NCI-H1436 (cell line): ENCODE data around the gene MT1HL1.
"Not testable (repeated sequence)": the region's sequence is repeated elsewhere in the genome, so short reads cannot be mapped to it uniquely, and the experiment has no call there.

Experiments used
- DNase-seq: peaks from one replicate; lab custom pipeline; 2025; lab: John Stamatoyannopoulos, UW

MT1HL1 gene

DNA sequence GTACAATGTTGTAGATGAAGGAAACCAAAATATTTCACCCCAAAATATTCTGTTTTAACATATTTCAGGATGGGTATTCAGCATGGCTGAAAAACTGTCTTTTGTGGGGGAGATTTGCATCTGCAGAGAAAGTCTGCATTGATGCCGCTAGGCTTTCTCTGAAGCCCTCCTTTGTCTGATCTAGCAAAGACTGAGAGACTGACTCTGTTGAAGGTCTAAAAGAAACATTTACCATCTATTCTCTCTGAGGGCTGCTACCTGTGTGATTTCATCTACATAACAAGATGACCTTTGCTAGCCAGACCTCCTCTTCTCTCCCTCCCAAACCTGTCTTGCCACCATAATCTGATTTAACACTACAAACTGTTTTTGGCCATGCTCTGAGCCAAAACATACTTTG is 12.4 kb upstream of the MT1HL1 start:
- DNase-seq: no peak

DNA sequence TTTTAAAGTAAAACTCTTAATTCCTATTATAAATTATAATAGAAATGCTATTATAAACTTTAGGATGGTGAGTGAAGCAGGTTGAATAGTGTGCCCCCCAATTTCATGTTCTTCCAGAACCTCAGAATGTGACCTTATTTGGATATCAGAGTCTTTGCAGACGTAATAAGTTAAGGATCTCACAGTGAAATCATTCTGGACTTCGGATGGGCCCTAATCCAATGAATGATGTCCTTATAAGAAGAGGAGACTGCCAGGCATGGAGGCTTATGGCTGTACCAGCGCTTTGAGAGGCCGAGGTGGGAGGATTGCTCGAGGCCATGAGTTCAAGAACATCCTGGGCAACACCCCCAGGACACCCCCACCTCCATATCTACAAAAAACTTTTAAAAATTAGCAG is 9.4 kb upstream of the MT1HL1 start:
- DNase-seq: no peak

DNA sequence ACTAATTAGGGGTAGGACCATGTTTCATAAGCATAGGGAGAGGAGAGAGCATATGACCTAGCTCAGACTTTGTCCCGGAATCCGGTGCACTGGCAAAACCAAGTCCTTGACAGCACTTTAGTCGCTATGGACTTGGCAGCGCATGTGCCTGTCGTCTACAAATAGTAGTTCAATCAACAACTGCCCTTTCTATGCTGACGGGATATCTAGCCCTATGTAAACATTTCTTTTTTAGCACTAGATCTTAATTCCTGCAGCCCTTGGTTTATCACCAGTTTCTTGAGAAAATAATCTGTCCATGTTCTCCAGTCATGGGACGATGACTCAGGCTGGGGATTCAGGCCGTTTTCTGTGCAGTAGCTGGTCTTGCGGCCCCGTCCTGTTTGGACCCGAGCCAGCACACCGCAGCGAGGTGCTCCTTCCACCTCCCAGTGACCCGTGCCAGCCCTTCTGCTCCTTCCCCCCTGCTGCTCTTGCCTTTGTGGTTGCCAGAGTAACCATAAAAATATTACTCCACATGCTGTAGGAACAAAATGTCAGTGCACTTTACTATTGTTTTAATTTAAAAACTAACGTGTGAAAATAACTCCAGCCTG is 8.6 kb upstream of the MT1HL1 start:
- DNase-seq: no peak

DNA sequence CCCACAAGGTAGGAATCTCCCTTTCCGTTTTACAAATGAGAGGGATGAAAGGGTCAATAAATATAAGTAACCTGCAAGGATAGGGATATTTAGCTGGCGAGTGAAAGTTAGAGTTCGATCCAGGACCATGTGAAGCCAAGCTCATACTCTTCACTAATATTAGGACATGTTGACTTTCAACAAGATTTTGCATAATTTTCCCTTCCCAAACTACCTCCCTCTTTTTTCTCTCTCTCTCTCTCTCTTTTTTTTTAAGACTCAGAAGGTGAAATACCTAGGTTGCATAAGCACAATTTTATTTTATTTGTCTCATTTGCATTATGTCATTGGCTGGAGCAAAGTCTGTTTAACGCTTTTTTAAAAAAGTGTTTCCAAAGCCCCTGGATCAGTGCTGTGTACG is 8.1 kb upstream of the MT1HL1 start:
- no peak for DNase-seq

DNA sequence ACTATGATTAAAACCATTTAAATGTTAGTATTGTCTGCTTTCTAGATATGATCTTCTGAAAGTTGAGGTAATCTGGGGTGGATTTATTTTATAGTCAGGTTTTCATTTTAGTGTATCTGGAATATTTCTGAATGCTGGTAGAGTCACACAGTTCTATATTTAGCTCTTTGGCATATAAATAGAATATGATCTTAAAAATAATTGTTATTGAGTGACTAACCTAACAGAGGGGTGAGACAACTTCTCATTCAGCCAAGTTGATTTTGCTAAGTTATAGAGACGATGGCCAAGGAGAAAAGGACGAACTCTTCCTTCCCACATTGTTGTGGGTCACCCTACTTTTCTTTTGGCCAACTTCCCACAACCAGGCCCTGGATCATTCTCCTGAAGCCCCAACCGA is 7.2 kb upstream of the MT1HL1 start:
- no peak for DNase-seq

DNA sequence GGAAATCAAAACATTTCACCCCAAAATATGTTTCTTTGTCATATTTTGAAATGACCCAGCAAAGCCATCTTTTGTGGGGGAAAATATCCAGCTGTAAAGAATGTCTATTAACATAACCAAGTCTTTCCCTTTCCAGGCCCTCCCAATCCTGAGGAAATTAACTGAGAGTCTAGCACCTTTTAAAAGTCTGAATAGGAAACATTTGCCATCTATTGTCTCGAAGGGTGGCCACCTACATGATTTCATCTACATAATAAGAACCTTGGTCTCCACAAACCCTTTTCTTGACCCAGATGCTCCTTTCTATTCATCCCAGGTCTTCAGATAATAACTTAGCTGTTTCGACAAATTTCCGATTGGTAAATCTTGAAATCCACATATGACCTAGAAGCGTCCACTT is 5.4 kb upstream of the MT1HL1 start:
- no peak for DNase-seq

DNA sequence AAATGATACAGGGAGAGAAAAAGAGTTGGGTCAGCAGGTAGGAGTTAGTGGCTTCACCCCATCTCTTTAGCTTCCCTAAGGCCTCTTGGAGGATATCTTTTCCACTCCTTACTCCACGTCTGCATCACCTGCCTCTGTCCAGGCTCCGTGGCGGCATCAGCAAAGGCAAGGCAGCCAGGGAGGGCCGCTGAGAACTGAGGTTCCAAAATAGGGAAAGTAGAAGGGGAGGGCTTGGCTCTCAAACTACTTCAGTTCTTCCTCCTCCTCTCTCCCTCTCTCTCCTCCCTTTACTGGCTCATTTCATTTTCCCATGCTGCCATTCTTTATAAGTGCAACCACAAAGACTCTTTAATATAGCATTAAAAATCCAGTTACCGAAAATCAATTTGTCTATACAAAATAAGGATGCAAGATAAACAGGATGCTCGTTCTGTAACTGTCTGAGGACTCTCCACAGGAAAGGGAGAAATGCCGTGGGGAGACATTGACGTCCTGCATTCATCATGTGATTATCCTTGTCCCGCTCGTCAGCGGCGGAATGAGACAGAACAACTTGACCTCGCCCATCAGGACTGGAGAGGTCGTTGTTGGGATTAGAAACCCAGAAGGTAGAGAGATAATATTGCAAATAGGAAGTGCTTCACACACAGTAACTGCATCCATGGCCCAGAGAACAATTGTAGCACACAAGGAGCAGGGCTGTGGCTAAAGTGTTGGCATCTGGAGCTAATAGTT is 3.1 kb upstream of the MT1HL1 start:
- no peak for DNase-seq

DNA sequence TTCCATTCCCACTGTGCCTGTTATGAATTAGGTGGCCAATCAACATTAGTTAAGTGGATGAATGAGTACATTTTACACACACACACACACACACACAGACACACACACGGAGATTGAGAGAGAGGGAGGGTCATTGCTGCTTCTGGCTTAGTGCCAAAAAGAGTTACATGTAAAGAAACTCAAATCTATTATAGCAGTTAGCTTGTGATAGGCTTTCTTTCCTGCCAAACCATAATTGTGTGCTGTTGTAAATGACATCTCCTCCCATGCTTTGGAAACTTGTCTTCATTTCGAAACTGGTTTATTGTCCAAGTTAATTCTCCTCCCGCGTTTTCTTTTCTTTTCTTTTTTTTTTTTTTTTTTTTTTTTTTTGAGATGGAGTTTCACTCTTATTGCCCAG is 1.4 kb upstream of the MT1HL1 start:
- no peak for DNase-seq

DNA sequence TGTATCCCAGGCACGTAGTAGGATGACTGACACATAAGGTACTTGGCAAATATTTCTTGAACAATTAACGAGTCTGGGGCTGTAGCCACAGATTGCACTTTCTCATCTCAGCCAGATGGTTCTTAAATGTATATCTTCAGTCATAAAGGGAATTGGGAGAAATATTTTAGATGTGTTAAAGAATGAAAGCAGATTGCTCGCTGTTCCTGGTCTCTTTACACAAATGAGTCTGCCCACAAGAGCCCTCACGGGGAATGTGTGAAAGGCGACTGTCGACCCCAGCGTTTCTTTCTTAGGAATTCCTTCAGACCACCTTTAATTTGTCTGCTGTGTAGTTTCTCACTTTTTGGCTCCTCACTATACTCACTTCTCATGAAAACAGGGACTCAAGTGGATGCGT is 725 bp downstream of the MT1HL1 start:
- no peak for DNase-seq

DNA sequence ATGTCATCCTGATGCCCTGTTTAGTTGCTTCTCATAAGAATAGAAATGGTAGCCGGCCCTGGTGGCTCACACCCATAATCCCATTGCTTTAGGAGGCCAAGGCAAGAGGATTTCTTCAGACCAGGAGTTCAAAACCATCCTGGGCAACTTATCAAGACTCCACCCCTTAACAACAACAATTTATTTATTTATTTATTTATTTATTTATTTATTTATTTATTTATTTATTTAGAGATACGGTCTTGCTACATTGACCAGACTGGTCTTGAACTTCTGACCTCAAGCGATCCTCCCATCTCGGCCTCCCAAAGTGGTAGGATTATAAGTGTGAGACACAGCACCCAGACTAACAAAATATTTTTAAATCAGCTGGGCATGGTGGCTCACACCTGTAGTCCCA is 4.0 kb downstream of the MT1HL1 start:
- no peak for DNase-seq

DNA sequence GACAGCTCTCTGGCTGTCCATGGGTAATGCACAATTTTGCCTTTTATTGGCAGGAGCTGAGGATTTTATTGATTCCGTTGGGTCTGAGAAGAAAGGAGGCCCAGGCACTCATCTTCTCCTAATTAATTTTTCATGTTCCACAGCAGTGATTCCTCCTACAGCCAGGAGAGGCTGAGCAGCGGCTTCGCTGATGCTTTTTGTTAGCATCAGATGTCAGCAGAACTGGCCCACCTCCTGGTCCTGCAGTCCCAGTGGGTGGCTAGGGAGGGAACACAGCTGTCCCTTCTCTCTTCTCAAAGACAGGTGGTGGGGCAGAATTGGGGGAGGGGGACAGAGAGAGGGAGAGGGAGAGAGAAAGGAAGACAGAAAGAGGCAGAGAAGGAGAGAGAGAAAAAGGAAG is 5.7 kb downstream of the MT1HL1 start:
- DNase-seq: no peak

DNA sequence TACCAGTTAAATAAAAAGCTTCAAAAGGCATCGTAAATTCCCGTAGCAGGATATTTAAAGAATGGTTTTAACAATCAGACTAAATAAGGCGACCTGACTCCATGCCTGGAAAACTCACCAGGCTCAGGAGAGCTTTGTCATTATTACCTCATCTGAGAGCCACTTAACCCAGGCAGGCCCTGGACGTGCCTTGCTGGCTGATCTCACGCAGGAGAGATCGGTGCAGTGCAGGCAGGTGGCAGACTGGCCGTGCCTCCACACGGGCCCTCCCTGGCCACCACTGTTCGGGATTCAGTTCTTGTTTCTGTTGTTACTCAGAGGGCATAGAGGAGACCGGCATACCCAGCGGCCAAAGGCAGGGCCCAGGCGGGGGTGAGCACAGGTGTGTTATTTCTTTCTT is 6.4 kb downstream of the MT1HL1 start:
- DNase-seq: no peak

DNA sequence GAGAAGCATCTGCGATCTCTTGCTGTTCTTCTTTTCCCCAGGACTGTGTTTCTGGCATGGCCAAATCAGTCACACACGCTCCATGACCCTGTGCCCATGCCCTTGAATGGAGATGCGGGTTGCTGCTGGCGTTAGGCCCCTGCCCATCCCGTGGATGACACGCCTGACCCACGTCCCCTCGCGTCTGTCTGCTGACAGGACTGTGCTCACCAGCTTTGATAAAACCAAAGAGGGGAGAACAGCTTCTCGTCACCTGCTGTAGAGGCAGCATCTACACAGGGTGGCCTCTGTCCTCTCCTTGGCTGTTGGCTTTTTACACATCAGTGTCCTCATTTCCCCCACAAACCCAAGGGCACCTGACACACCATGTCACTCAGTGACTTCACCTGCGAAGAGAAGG is 6.9 kb downstream of the MT1HL1 start:
- no peak for DNase-seq

DNA sequence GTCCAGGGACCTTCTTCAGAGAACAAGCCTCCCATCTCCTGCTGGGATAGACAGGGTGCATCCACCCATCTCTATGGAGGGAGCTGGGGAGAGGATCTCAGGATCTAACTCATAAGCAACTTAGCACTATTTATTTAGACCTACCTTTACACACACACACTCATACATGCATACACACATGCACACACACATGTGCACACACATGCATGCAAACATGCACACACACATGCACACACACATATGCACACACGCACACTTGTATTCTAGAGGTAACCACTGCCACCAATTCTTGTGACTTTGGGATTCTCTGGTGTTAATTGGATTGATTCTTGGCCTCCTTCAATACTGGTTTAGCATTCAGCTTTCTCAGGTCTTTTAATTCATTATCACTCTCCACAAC is 9.8 kb downstream of the MT1HL1 start:
- DNase-seq: no peak

DNA sequence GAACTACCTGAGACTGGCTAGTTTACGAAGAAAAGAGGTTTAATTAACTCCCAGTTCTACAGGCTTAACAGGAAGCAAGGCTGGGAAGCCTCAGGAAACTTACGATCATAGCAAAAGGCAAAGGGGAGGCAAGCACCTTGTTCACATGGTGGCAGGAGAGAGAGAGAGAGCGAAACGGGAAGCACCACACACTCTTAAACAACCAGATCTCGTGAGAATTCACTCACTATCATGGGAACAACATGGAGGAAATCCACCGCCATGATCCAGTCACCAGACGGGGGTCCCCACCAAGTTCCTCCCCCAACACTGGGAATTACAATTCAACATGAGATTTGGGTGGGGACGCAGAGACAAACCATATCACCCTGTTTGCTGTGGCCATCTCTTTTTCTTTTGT is 11.8 kb downstream of the MT1HL1 start:
- no peak for DNase-seq

DNA sequence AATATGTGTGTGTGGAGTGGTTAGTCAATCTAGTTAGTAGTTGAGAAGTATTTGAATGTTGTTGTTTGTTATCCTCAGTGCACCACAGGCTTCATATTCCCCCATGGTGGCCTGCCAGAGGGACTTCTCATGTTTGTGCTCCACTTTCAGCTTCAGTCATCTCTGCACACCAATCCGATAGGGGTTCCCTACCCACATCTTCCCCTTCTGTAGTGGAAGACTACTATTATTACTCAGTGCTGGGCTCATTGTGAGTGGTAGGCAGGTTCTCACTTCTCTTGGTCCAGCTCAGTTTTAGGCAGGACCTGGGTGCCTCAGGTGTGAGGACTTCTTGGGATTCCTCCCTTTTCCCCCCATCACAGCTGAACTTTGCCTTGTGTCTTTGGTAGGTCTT is 14.2 kb downstream of the MT1HL1 start:
- DNase-seq: no peak

DNA sequence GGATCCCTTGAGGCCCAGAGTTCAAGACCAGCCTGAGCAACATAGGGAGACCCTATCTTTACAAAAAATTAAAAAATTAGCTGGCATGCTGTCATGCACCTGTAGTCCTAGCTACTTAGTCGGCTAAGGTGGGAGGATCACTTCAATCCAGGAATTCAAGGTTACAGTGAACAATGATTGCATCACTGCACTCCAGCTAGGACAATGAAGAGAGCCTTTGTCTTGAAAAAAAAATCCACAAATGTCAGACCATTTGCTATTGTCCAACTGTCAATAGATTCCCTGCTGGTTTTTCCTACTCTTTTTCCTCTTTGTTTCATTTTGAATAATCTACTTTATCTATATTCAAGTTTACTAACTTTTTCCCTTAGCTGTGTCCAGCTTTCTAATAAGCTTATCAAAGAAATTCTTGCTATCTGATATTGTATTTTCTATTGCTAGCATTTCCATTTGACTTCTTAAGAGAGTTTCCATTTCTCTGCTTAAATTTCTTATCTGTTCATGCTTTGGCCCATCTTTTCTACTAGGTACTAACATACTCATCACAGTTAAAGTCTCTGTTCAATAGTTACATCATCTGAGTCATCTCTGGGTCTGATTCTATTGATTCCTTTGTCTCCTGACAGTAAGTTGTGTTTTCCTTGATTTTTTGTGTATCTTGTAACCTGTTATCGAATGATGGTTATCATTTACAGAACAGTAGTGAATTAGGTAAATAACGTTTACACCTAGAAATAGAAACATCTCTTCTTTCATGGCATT is 14.8 kb downstream of the MT1HL1 start:
- no peak for DNase-seq

DNA sequence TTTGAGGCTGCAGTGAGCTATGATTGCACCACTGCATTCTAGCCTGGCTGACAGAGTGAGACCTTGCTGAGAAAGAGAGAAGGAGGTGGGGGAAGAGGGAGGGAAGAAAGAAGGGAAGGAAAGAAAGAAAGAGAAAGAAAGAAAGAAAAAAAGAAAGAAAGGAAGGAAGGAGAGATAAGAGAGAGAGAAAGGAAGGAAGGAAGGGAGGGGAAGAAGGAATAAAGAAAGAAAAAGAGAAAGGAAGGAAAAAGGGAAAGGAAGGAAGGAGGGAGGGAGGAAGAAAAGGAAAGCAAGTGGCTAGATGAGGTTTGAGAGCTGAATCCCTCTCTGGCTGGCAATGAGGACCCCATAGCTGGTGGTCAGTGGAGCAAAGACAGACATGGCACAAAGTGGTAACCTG is 20.4 kb downstream of the MT1HL1 start:
- DNase-seq: no peak

DNA sequence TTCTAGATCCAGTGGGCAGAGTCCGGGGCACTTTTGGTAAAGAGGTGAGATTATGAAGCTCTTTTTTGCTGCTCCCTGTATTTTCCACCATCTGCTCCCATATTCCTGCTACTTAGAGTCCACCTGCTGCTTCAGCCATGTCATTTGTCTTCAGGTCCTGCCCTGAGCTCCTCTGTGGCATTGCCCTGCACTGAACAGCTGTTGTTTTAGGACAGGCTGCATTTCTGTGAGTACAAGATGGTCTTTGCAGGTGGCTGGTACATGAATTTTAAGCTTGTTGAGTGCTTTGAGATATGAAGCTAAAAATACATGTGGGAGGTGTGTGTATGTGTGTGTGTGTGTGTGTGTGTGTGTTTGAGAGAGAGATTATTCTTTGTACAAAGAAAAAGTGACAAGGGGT is 21.9 kb downstream of the MT1HL1 start:
- DNase-seq: no peak

DNA sequence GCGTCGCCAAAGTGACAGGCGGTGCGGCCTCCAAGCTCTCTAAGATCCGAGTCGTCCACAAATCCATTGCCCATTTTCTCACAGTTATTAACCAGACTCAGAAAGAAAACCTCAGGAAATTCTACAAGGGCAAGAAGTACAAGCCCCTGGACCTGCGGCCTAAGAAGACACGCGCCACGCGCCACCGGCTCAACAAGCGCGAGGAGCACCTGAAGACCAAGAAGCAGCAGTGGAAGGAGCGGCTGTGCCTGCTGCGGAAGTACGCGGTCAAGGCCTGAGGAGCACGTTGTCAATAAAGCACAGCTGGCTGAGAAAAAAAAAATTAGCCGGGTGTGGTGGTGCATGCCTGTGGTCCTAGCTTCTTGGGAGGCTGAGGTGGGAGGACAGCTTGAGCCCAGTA is 22.8 kb downstream of the MT1HL1 start:
- DNase-seq: not testable (repeated sequence)

DNA sequence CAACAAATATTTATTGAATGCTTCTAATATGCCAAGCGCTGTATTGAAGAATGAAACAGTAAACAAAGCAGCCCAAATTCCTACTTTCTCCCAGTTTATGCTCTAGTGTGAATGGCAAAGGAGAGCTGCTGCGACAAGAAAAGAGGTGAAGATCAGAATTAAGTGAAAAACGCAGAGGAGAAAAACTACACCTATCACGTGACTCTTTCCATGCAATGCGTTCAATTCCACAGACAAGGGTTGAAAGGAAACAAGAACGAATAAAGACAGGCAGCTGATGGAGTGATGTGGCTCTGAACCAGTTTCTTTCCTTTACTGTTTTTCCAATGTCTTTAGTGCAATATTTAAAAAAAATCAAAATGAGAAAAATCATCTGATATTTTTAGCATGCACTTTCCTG is 23.6 kb downstream of the MT1HL1 start:
- no peak for DNase-seq

DNA sequence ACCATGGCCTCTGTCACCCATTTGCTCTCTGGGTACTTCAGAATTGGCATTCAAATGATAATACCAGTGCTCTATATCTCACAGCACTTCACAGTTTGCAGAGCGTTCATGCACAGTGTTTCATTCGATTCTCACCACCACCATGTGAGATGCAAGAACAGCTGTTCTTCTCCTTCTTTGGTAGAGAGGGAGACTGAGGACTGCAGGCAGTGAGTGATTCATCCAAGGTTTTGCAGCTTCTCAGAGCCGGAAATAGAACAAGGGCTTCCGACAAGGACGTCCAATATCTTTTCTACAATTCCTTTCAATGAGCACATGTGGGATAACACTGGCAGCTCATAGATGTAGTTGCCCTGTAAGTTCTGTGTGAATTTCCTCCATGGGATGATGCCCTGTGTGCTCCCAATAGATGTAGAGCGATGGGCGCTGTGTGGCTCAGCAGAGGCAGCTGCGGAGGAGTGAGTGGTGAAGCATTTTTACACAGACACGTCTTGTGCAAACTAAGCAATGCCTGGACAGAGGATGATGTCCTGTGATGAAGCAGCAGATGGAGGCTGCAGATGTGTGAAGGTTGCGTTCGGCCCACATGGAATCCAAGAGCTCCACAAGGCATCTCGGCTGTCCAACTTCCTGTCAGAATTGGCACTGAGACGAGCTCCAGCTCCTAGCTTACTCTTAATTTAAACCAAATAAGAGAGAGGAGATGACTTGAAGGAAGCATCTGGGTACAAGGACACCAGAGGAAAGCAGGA is 24.9 kb downstream of the MT1HL1 start:
- no peak for DNase-seq

DNA sequence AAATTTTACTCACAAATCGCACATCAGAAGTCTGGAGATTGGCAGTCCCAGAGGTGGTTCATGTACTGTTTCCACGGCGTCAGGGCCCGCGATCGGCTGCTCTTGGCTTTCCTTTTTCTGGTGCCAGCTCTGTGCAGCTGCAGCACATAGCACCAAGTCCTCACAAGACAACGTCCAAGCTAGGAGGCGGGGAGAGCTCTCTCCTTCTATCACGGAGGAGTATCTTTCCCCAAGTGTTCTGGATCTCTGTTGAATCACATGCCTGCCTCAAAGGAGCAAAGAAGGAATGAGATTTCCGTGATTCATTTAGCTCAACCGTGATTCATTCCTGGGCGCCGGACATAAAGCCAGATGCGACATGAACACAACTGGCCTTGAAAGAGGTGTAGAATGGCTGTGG is 25.5 kb downstream of the MT1HL1 start:
- DNase-seq: no peak
